GM21447 (cell line): Measurements from ENCODE around the gene ERVMER34-1.

Source experiments
- ATAC-seq: cut with Tn5 transposase; IDR thresholded peaks from one replicate; pipeline ENCODE4 v1.9.1; 2021; ENCODE audit not compliant: unreplicated experiment

ERVMER34-1 gene

DNA sequence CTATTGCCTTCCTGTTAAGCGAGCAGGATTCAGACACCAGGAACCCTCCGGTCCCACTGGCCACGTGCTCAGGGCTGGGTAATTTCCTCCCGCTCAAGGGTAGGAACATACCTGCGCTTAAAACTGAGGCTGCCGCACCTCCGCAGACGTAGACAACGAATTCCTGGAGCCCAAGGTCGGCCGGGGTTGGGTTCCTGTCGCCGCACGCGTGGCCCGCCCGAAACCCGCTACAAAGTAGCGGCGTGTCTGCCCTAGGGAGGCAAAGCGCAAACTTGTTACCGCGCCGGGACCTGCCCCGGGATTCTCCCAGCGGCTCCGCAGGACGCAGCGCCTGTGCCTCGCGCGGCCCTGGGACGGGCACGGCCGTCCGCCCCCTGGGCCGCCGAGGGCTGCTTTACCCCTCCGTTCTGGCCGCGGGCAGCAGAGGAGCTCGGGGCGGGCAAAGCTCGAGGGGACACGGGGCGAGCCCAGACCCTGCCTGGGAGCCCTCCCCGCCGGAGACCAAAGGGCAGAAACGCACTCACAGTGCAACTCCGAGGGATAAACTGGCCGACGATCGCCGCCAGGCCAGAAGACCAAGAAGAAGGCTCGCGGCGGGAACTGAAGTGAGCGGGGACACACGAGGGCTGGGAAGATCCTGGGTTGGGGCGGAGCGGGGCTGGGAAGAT is at the start of gene ERVMER34-1:
Gene ERVMER34-1 (minus strand): TSS at position 607 of the 668 bp plus-strand sequence. CDS start 5,905 bp downstream, outside the sequence.
- ATAC-seq: no peak

DNA sequence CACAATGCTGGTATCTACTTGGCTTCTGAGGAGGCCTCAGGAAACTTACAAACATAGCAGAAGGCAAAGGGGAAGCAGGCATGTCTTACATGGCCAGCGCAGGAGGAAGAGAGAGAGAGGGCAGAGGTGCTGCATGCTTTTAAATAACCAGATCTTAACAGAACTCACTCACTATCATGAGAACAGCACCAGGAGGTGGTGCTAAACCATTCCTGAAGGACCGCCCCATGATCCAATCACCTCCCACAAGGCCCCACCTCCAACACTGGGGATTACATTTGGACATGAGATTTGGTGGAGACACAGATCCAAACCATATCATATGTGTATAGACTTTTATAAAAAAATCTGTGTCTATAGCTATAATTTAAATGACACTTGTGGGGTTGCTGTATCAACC is 48.6 kb upstream of the ERVMER34-1 start:
- no peak for ATAC-seq

DNA sequence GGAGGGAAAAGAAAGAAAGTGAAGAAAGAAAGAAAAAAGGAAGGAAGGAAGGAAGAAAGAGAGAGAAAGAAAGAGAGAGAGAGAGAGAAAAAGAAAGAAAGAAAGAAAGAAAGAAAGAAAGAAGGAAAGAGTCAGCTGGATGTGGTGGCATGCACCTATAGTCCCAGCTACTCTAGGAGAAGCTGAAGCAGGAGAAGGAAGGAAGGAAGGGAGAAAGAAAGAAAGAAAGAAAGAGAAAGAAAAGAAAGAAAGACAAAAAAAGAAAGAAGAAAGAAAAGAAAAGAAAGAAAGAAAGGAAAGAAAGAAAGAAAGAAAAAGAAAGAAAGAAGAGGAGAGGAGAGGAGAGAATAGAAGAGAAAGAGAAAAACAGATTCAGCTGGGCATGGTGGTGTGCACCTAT is 44.3 kb upstream of the ERVMER34-1 start:
- ATAC-seq: no peak

GRCh38 chr4:52791936-52792335 is 40.7 kb upstream of the ERVMER34-1 start:
- no peak for ATAC-seq

GRCh38 chr4:52789774-52790173 is 38.5 kb upstream of the ERVMER34-1 start:
- no peak for ATAC-seq

DNA sequence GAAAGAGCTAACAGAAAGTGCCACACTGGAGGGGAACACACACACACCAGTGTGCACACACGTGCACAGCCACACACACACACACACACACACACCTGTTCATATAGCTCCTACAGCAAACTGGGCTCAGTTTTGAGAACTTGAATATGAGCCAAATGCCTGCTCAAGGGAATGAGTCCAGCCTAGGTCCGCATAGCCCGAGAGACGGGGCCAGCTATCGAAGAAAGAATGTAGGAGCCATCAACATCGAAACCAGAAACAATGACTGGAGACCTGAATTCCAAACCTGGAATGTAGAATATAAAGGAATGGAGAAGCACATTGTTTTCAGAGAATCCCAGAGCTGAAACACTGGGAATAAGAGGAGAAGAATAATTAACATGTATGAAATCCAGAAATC is 37.6 kb upstream of the ERVMER34-1 start:
- no peak for ATAC-seq

- ATAC-seq: no peak
These were observed 31.8 kb upstream of the ERVMER34-1 start for GRCh38 chr4:52783069-52783468.

GRCh38 chr4:52780617-52781354 is 29.6 kb upstream of the ERVMER34-1 start:
- no peak for ATAC-seq

GRCh38 chr4:52780206-52780605 is 29.0 kb upstream of the ERVMER34-1 start:
- ATAC-seq: no peak

GRCh38 chr4:52760256-52760655 is 9.0 kb upstream of the ERVMER34-1 start:
- ATAC-seq: no peak

GRCh38 chr4:52755426-52755825 is 4.2 kb upstream of the ERVMER34-1 start:
- no peak for ATAC-seq

DNA sequence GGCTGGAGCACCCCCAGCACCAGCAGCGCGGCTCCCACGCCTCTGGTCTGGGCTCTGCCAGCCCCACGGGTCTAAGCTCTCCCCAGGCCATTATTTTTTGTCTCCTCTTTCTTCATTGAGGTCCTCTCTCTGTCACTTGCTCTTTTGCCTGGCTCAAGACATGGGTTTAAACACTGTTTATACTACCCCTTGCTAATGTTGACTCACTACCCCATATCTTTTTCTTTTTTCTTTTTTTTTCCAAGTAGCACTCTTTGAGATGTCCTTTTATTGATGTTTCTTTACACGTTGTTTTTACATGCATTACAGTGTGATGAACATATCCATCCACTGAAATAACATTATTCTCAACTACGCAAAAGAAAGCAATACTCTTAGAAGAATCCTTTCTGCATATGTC is 1.7 kb upstream of the ERVMER34-1 start:
- no peak for ATAC-seq

GRCh38 chr4:52751487-52751911 is 274 bp upstream of the ERVMER34-1 start:
- ATAC-seq: no peak

DNA sequence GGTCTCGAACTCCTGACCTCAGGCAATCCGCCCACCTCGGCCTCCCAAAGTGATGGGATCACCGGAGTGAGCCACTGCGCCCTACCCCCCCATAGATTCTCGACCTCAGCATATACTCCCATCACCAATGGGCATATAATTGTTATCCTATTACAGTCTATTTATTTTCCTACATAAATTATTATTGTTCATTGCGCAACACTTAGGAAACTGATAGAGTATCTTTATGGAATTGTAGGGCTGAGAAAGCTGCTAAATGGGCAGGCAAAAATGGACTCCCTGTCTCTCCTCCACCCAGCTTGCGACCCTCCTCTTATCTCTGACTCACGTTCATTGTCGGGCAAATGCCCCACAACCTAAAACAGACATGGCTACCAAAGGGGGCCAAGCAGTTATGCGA is 1.0 kb downstream of the ERVMER34-1 start:
- no peak for ATAC-seq

DNA sequence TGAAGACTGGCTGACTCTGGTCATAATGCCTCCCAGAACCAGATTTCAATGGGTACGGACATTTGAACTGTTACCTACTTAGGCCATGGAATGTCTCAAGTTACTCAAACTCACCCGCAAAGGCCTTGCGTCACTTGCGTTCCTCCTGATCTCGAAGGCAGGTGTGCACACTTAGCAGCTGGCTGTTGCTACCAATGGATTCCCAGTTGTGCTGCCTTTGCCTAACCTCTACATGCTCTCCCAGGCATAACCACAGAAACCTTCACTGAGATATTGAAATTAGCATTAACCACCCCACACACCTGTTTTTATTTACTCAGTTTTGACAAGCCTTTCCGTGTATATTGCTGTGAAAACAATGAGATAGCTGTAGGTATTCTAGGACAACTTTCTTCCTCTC is 2.8 kb downstream of the ERVMER34-1 start:
- no peak for ATAC-seq

GRCh38 chr4:52744588-52744987 is 6.6 kb downstream of the ERVMER34-1 start:
- no peak for ATAC-seq

GRCh38 chr4:52743444-52744019 is 7.7 kb downstream of the ERVMER34-1 start:
- no peak for ATAC-seq

GRCh38 chr4:52729586-52729985 is 21.6 kb downstream of the ERVMER34-1 start:
- no peak for ATAC-seq

DNA sequence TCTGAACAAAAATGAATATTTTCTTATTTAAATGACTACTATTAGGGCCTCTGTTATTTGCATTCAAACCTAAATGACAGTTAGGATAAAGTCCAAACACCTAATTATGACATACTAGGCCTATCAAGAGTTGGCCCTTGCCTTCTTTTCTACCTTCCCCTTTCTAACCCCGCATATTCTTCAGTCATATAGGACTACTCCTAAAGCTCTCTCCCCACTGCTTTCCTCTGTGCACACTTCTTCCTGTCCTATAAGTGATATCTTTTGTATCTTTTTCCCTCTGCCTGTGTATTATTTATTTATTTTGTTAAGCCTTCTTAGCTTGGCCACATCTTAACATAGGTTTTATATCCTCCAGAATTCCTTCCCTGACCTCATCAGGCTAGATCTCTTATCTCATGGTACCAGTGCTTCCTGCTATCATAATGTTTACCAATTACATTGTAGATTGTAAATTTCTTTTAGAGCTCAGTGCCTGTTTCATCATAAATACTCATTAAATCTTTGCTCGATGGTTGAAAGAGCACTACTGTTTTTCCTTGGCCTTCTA is 22.5 kb downstream of the ERVMER34-1 start:
- no peak for ATAC-seq

DNA sequence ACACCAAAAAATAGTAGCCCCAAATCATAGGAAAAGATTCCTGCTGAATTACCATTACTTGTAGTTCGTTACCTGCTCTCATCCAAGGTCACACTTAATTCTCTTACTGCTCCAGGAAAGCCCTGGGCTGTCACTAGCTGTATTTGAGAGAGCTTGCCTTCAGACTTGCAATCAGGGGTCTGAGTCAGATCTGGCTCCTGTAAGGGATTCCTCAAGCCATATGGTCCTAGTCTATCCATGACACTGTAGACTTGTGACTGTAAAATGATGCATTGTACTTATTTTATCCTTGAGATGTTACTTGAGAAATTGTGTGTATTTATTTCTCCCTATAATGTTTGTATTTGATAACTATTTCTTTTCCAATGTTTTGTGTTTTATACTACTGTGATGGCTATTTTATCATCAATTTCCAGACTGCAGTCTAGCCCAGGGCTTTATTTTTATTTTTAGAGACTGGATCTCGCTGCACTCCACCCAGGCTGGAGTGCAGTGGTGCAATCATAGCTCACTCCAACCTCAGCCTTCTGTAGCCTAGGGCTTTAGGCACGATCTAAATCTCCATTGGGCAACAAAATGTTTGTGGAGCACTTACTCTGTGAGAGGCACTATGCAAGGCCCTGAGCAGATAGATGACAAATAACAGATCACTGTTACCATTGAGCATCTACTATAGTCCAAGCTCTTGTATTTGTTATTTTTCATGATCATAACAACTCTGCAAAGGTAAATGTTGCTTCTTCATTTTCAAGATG is 24.2 kb downstream of the ERVMER34-1 start:
- ATAC-seq: no peak
